H1 (cell line): ENCODE results near the gene TMSB10. TPM values are rescaled to one million over a fixed set of nuclear protein-coding genes. Genes with fewer than 3 reads are reported as not detected.

ENCODE experiments used
- ASH2L ChIP-seq: fragments of 200-600, 300-600 bp; sonication (generic); IDR thresholded peaks from one replicate; pipeline ENCODE4 v1.7.1; 2017; ENCODE audit warnings: low read length
- CHD2 ChIP-seq: IDR thresholded peaks from 2 replicates; pipeline ENCODE4 v1.6.1; 2012; ENCODE audit warnings: low read length, improper control_type of control experiment
- CREB1 ChIP-seq: IDR thresholded peaks from 2 replicates; pipeline ENCODE4 v1.6.1; 2012; ENCODE audit warnings: inconsistent platforms
- HDAC2 ChIP-seq, 2 experiments: fragments of 300-600 bp in 1 of 2; sonication (generic) in 1 of 2; IDR thresholded peaks; 2 replicates each; pipeline ENCODE4 v1.6.1; 2011 to 2012; ENCODE audit warnings: low read depth in 2 of 2, low read length in 2 of 2, mild to moderate bottlenecking in 2 of 2, moderate library complexity in 2 of 2, borderline replicate concordance in 1 of 2, inconsistent platforms in 1 of 2
- KDM4A ChIP-seq: IDR thresholded peaks from one replicate; pipeline ENCODE4 v1.7.1; 2012; ENCODE audit warnings: low read depth, mild to moderate bottlenecking, moderate library complexity, low read length, inconsistent platforms; ENCODE audit not compliant: severe bottlenecking
- NANOG ChIP-seq: IDR thresholded peaks from 2 replicates; pipeline ENCODE4 v1.6.1; 2011; ENCODE audit warnings: low read length, low read depth, mild to moderate bottlenecking, inconsistent platforms; ENCODE audit not compliant: insufficient read depth, poor library complexity, severe bottlenecking
- POLR2A ChIP-seq, 2 experiments: IDR thresholded peaks; 1 replicate in 1 of 2; 2 replicates in 1 of 2; pipeline ENCODE4 v1.6.1; 2011; ENCODE audit warnings: low read depth in 2 of 2, low read length in 2 of 2, mild to moderate bottlenecking in 2 of 2; ENCODE audit errors: control extremely low read depth in 1 of 2
- RFX5 ChIP-seq: IDR thresholded peaks from 2 replicates; pipeline ENCODE4 v1.6.1; 2011; ENCODE audit warnings: low read depth, low read length, improper control_type of control experiment, borderline replicate concordance
- SIN3A ChIP-seq, 2 experiments: IDR thresholded peaks in 1 of 2; conservative IDR thresholded peaks in 1 of 2; 2 replicates each; pipeline ENCODE4 v1.6.1; 2011 to 2012; ENCODE audit warnings: low read length in 2 of 2, improper control_type of control experiment in 1 of 2, low read depth in 1 of 2, mild to moderate bottlenecking in 1 of 2
- SP2 ChIP-seq: IDR thresholded peaks from 2 replicates; pipeline ENCODE4 v1.6.1; 2012; ENCODE audit warnings: mild to moderate bottlenecking, low read length, inconsistent platforms
- TCF12 ChIP-seq: IDR thresholded peaks from 2 replicates; pipeline ENCODE4 v1.6.1; 2011; ENCODE audit warnings: low read depth, mild to moderate bottlenecking, low read length
- TEAD4 ChIP-seq: IDR thresholded peaks from 2 replicates; pipeline ENCODE4 v1.6.1; 2012; ENCODE audit warnings: low read depth, low read length, inconsistent platforms, mixed read lengths
- YY1 ChIP-seq: IDR thresholded peaks from 2 replicates; pipeline ENCODE4 v1.6.1; 2011; ENCODE audit warnings: low read depth, mild to moderate bottlenecking, low read length
- polyA plus RNA-seq, 7 experiments: library from polyadenylated mRNA; depleted of rRNA in 3 of 7; stranded (reverse) in 5 of 7; unstranded in 2 of 7; fragments of >200 nt in 5 of 7; fragments of 200-250 nt in 2 of 7; gene quantifications; 1 replicate in 5 of 7; 2 replicates in 1 of 7; 4 replicates in 1 of 7; pipeline versions ENCODE4 v1.2.1 to v1.2.3, GENCODE V29; 2011 to 2013; ENCODE audit warnings: missing spikeins in 2 of 7, mixed read lengths in 2 of 7
- total RNA-seq: library from RNA; stranded (reverse); fragmentation: NEBNext Ultra II Directional; extraction: Animal tissue kit (Norgen Biotek cat#: 25700); gene quantifications from 2 replicates; pipeline ENCODE4 v1.2.1, GENCODE V29; 2021
- TF ChIP-seq, protein P1 (sequence below), 3 experiments: IDR thresholded peaks; 1 replicate in 2 of 3; 2 replicates in 1 of 3; pipeline versions ENCODE4 v1.5.1 to v1.6.1; 2011; ENCODE audit warnings: low read length in 3 of 3, mild to moderate bottlenecking in 3 of 3, inconsistent platforms in 2 of 3, low read depth in 1 of 3, moderate library complexity in 1 of 3; ENCODE audit not compliant: insufficient read depth in 1 of 3; ENCODE audit errors: control extremely low read depth in 1 of 3
- TF ChIP-seq, protein P2 (sequence below): IDR thresholded peaks from 2 replicates; pipeline ENCODE4 v1.6.1; 2012; ENCODE audit warnings: inconsistent platforms
- TF ChIP-seq, protein P3 (sequence below): IDR thresholded peaks from 2 replicates; pipeline ENCODE4 v1.6.1; 2012; ENCODE audit warnings: inconsistent platforms

The TMSB10 gene
- total and polyA plus RNA-seq, 2 of the 8 experiments (the other 6 are each of a cell fraction or from before 2014, with no cell fraction given), result 593 to 1,075 TPM

DNA sequence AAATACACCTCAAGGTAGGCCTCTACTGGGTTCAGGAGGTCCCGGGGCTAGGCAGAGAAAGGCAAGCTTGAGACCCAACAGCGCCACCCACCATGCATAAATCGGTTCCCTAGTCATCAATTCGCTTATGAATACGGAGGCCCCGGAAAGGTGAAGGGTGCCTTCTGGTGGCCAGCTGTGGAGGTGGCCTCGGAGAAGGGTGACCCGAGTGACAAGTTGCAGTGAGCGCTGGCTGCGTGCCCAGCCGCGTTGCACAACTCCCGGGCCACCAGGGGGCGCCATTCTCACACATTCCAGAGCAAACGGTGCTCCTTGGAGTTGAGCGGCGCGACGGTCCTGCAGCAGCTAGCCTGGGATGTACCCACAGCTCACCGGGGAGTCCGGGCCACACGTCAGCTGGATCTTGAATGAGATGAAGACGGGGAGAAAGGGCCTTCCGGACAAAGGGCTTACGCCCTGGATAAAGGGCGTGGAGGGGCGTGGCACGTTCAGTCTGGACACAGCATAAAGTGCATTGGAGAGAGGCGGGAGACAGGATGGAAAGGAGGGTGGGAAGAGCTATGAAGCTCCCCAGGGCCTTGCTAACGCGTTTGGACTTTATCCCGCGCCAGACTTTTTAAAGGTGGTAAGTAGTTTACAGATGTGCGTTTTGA, 20.4 kb downstream of the TMSB10 start (continued):
- TF ChIP-seq SIN3A (conservative IDR thresholded peaks at IDR 0.05 in 1 of 2, IDR thresholded peaks at IDR 0.05 in 1 of 2; ENCODE audit: low read depth in 1 of 2, low read length in 2 of 2), result peak; percentile 63 to 90; a peak in 2 of 4 replicates
- TF ChIP-seq TEAD4, result peak; percentile 98
- TF ChIP-seq, protein P1, sequence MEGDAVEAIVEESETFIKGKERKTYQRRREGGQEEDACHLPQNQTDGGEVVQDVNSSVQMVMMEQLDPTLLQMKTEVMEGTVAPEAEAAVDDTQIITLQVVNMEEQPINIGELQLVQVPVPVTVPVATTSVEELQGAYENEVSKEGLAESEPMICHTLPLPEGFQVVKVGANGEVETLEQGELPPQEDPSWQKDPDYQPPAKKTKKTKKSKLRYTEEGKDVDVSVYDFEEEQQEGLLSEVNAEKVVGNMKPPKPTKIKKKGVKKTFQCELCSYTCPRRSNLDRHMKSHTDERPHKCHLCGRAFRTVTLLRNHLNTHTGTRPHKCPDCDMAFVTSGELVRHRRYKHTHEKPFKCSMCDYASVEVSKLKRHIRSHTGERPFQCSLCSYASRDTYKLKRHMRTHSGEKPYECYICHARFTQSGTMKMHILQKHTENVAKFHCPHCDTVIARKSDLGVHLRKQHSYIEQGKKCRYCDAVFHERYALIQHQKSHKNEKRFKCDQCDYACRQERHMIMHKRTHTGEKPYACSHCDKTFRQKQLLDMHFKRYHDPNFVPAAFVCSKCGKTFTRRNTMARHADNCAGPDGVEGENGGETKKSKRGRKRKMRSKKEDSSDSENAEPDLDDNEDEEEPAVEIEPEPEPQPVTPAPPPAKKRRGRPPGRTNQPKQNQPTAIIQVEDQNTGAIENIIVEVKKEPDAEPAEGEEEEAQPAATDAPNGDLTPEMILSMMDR (IDR thresholded peaks at IDR 0.05; ENCODE audit: control extremely low read depth in 1 of 3, insufficient read depth in 1 of 3, low read depth in 1 of 3, low read length in 3 of 3), result peak; percentile 96 to 99 (median 97)
- no peak for TF ChIP-seq SP2
- peak; percentile 73; the same call in 1 of the 2 replicates for TF ChIP-seq TCF12
- TF ChIP-seq CREB1, result peak; percentile 80
- TF ChIP-seq YY1, result peak; percentile 31; the same call in 1 of the 2 replicates
- TF ChIP-seq, protein P2, sequence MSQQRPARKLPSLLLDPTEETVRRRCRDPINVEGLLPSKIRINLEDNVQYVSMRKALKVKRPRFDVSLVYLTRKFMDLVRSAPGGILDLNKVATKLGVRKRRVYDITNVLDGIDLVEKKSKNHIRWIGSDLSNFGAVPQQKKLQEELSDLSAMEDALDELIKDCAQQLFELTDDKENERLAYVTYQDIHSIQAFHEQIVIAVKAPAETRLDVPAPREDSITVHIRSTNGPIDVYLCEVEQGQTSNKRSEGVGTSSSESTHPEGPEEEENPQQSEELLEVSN, result peak; percentile 75
- TF ChIP-seq POLR2A (IDR thresholded peaks at IDR 0.05; ENCODE audit: control extremely low read depth in 1 of 2, low read depth in 2 of 2, low read length in 2 of 2), result no peak
- TF ChIP-seq HDAC2 (IDR thresholded peaks at IDR 0.05; ENCODE audit: borderline replicate concordance in 1 of 2, low read depth in 2 of 2, low read length in 2 of 2), result peak in 1 of 2 experiments; percentile 75; a peak in 1 of 4 replicates
- TF ChIP-seq CHD2, result no peak
- no peak for TF ChIP-seq RFX5
- TF ChIP-seq, protein P3, sequence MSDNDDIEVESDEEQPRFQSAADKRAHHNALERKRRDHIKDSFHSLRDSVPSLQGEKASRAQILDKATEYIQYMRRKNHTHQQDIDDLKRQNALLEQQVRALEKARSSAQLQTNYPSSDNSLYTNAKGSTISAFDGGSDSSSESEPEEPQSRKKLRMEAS, result peak; percentile 87
- TF ChIP-seq KDM4A, result peak; percentile 54
- TF ChIP-seq ASH2L, result peak; percentile 72
- TF ChIP-seq NANOG, result peak; percentile 52
